Keratinocyte (primary cell): Measurements from ENCODE around the gene MTMR2.

Source experiments
- EZH2 ChIP-seq: IDR thresholded peaks from one replicate; pipeline ENCODE4 v1.6.1; 2012; ENCODE audit warnings: inconsistent platforms, mild to moderate bottlenecking, low read length, moderate library complexity
- TF ChIP-seq, protein P1 (sequence below), 3 experiments: IDR thresholded peaks in 1 of 3; conservative IDR thresholded peaks in 1 of 3; optimal IDR thresholded peaks in 1 of 3; 2 replicates in 2 of 3; 3 replicates in 1 of 3; pipeline versions ENCODE3 to v1.5.1; 2011; ENCODE audit warnings: low read length in 3 of 3, mild to moderate bottlenecking in 3 of 3, moderate library complexity in 2 of 3, control low read depth in 1 of 3, inconsistent platforms in 1 of 3; ENCODE audit not compliant: insufficient read depth in 2 of 3; ENCODE audit errors: extremely low read depth in 1 of 3

DNA sequence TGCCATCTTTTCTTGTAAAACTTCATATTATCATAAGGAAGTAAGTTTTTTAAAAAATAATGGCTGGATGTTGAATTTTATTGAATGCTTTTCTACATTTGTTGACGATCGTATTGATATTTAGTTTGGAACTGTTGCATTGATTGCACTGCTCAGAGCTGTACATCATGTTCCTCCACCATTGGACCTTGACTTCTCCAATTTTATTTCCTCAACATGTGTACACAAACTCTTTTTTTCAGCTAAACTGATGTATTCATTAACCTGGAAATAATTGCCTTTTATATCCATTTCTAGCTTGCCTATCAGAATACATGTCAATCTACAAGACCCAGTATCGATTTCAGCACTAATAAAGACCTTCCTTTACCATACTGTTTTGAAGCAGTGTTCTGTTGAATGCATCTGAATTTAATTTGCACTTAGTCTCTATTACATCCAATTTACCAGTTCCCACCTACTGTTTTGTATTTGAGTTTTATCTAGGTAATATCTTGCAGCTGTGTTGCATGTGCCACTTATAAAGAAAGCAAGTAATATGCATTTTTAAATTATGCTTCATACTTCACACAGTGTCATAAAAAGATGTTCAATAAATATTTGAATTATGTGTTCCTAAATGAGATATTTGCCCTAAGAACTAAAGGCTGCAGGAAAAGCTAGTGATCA lies 128.1 kb downstream of the MTMR2 start:
- TF ChIP-seq, protein P1, sequence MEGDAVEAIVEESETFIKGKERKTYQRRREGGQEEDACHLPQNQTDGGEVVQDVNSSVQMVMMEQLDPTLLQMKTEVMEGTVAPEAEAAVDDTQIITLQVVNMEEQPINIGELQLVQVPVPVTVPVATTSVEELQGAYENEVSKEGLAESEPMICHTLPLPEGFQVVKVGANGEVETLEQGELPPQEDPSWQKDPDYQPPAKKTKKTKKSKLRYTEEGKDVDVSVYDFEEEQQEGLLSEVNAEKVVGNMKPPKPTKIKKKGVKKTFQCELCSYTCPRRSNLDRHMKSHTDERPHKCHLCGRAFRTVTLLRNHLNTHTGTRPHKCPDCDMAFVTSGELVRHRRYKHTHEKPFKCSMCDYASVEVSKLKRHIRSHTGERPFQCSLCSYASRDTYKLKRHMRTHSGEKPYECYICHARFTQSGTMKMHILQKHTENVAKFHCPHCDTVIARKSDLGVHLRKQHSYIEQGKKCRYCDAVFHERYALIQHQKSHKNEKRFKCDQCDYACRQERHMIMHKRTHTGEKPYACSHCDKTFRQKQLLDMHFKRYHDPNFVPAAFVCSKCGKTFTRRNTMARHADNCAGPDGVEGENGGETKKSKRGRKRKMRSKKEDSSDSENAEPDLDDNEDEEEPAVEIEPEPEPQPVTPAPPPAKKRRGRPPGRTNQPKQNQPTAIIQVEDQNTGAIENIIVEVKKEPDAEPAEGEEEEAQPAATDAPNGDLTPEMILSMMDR (optimal IDR thresholded peaks at IDR 0.05 in 1 of 3, IDR thresholded peaks at IDR 0.05 in 1 of 3, conservative IDR thresholded peaks at IDR 0.05 in 1 of 3; ENCODE audit: extremely low read depth in 1 of 3, insufficient read depth in 2 of 3, low read length in 3 of 3) = no peak
- TF ChIP-seq EZH2 = no peak
